Transverse colon (tissue), 4 donors: ENCODE results near the gene KRT6B.

Experiments used
- CTCF ChIP-seq, 5 experiments: fragments of 200-600 bp in 3 of 5; fragments of 450-650 bp in 2 of 5; sonication (generic) in 3 of 5; IDR thresholded peaks; 1 replicate in 2 of 5; 2 replicates in 3 of 5; pipeline ENCODE4 v1.5.1; 2016 to 2017; ENCODE audit warnings: antibody characterized with exemption in 5 of 5, inconsistent platforms in 3 of 5, mild to moderate bottlenecking in 2 of 5, moderate library complexity in 1 of 5
- POLR2A ChIP-seq: fragments of 450-650 bp; IDR thresholded peaks from one replicate; pipeline ENCODE4 v1.6.1; 2016; ENCODE audit warnings: antibody characterized with exemption, mild to moderate bottlenecking, moderate library complexity
- POLR2AphosphoS5 ChIP-seq, 3 donors: sonication (generic); formaldehyde crosslinking; IDR thresholded peaks; one replicate each; pipeline ENCODE4 v1.6.1; 2016; ENCODE audit warnings: antibody characterized with exemption in 3 of 3

GRCh38 chr12:52402873-52403540, 48.9 kb downstream of the KRT6B start:
- TF ChIP-seq CTCF (IDR thresholded peaks at IDR 0.05) (no peak), POLR2AphosphoS5 (IDR thresholded peaks at IDR 0.05) (no peak), POLR2A (no peak)
